ENCODE results near the gene RHOB. TPM values are rescaled to one million over a fixed set of nuclear protein-coding genes. Genes with fewer than 3 reads are reported as not detected.

RHOB gene
- total RNA-seq, 1 donor from 2014 or later = 16.1 TPM

- Histone ChIP-seq H2AFZ (replicated peaks) (no peak overlapping the region), H3K4me2 (peak overlapping the region; percentile 68), H3K79me2 (ENCODE audit: low read depth) (no peaks in the 10 kb centered on the region), H3K4me3 (no peak overlapping the region), H4K20me1 (ENCODE audit: low read depth) (no peaks in the 10 kb centered on the region), H3K9me3 (ENCODE audit: low read depth) (no peaks in the 10 kb centered on the region), H3K9ac (no peak overlapping the region), H3K36me3 (no peaks in the 10 kb centered on the region), H3F3A (ENCODE audit: low read depth) (peaks cover 33% of the 10 kb centered on the region), H3K4me1 (peaks cover 24% of the 10 kb centered on the region), H3K27ac (peak overlapping the region; percentile 19), H3K27me3 (peaks cover 11% of the 10 kb centered on the region)
- Mint-ChIP-seq H3K4me1 (peaks cover 73% of the 10 kb centered on the region), H3K9me3 (no peaks in the 10 kb centered on the region), H3K27ac (peak overlapping the region; percentile 92), H3K27me3 (ENCODE audit: insufficient read depth, low read depth) (peaks cover 14% of the 10 kb centered on the region), H3K4me3 (peak overlapping the region; percentile 66), H3K36me3 (no peaks in the 10 kb centered on the region)
- TF ChIP-seq EZH2phosphoT487 (IDR thresholded peaks at IDR 0.05) (no peak), CTCF (IDR thresholded peaks at IDR 0.05) (no peak), EZH2 (IDR thresholded peaks at IDR 0.05) (no peak)
- peak; percentile 65 for DNase-seq (ENCODE audit: low spot score)
Measured at GRCh38 chr2:20487392-20488174, 40.7 kb downstream of the RHOB start.

- peak overlapping the region; percentile 26 for H2AFZ ChIP-seq (replicated peaks)
Measured at GRCh38 chr2:20488201-20488641, 41.3 kb downstream of the RHOB start.

GRCh38 chr2:20488782-20489181, 41.9 kb downstream of the RHOB start:
- Mint-ChIP-seq H3K4me3 (no peak overlapping the region), H3K27me3 (ENCODE audit: insufficient read depth, low read depth) (peaks cover 14% of the 10 kb centered on the region), H3K9me3 (no peaks in the 10 kb centered on the region), H3K4me1 (peaks cover 70% of the 10 kb centered on the region), H3K36me3 (no peaks in the 10 kb centered on the region), H3K27ac (peak overlapping the region; percentile 70)
- H3K4me2 ChIP-seq = peak overlapping the region; percentile 68
- no peaks in the 10 kb centered on the region for H3K36me3 ChIP-seq
- H3K4me3 ChIP-seq = no peak overlapping the region
- peak overlapping the region; percentile 26 for H2AFZ ChIP-seq (replicated peaks)
- peaks cover 11% of the 10 kb centered on the region for H3K27me3 ChIP-seq
- no peak for DNase-seq (ENCODE audit: low spot score)
- H3K9me3 ChIP-seq (ENCODE audit: low read depth) = no peaks in the 10 kb centered on the region
- TF ChIP-seq CTCF (IDR thresholded peaks at IDR 0.05) = no peak
- TF ChIP-seq EZH2 (IDR thresholded peaks at IDR 0.05) = no peak
- TF ChIP-seq EZH2phosphoT487 (IDR thresholded peaks at IDR 0.05) = no peak
- H3F3A ChIP-seq (ENCODE audit: low read depth) = peaks cover 33% of the 10 kb centered on the region
- H3K9ac ChIP-seq = no peak overlapping the region
- no peaks in the 10 kb centered on the region for H3K79me2 ChIP-seq (ENCODE audit: low read depth)
- H4K20me1 ChIP-seq (ENCODE audit: low read depth) = no peaks in the 10 kb centered on the region
- no peak overlapping the region for H3K27ac ChIP-seq
- H3K4me1 ChIP-seq = peaks cover 24% of the 10 kb centered on the region

More at GRCh38 chr2:20488201-20488641, 41.3 kb downstream of the RHOB start:
- Histone ChIP-seq H3K9me3 (ENCODE audit: low read depth) (no peaks in the 10 kb centered on the region), H3K4me2 (peak overlapping the region; percentile 68), H4K20me1 (ENCODE audit: low read depth) (no peaks in the 10 kb centered on the region), H3K27me3 (peaks cover 11% of the 10 kb centered on the region), H3K36me3 (no peaks in the 10 kb centered on the region), H3K4me1 (peaks cover 24% of the 10 kb centered on the region), H3F3A (ENCODE audit: low read depth) (peaks cover 33% of the 10 kb centered on the region), H3K4me3 (no peak overlapping the region), H3K27ac (peak overlapping the region; percentile 19), H3K79me2 (ENCODE audit: low read depth) (no peaks in the 10 kb centered on the region), H3K9ac (no peak overlapping the region)
- DNase-seq (ENCODE audit: low spot score) = no peak
- Mint-ChIP-seq H3K9me3 (no peaks in the 10 kb centered on the region), H3K4me3 (peak overlapping the region; percentile 38), H3K36me3 (no peaks in the 10 kb centered on the region), H3K27ac (peak overlapping the region; percentile 70), H3K4me1 (peaks cover 72% of the 10 kb centered on the region), H3K27me3 (ENCODE audit: insufficient read depth, low read depth) (peaks cover 14% of the 10 kb centered on the region)
- TF ChIP-seq EZH2 (IDR thresholded peaks at IDR 0.05) (no peak), EZH2phosphoT487 (IDR thresholded peaks at IDR 0.05) (no peak), CTCF (IDR thresholded peaks at IDR 0.05) (no peak)
